ENCODE data around the gene PSRC1.

Gene PSRC1

DNA sequence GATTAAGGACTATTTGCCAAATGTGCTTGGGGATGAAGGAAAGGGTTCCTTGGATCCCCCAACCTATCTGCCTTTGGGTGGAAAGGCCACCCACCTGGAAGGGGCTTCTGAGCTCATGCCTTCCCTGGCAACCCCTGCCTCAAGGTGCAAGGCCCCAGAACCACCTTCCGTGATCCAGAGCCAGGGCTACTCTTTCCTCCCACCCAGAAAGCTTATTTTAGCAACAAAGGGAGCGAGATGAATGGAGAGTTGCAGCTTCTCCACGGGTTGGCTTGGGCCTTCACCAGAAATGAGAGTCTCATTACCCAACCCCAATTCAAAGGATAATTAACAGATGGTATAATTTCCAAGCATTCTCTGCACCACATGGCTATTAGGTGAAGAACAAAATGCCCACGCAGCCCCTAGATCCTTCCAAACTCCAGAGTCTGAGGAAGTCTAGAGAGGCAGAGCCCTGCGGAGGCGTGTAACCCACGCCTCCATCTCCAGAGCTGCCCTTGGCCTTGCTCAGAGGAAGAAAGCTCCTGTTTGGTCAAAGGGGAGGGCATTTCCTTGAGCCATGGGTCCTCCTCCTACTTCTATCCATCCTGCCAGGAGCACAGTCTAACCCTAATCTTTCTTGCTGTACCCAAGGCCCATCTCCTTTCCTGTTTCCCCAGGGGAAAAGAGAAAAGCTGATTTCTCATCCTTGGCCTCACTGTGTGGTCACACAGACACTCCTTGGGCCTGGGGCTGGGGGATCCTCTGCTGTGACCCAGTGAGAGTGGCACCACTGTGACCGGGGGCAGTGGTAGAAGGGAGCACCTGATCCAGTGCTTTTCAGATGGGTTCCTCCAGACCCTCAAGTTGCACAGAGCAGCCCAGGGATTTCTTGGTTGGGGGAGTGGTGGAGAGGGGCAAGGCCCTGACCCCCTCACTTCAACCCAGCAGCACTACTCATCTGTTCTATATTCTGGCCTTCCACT lies 35.3 kb downstream of the PSRC1 start:
- no peak for DNase-seq (ENCODE audit: low read depth, low spot score)

DNA sequence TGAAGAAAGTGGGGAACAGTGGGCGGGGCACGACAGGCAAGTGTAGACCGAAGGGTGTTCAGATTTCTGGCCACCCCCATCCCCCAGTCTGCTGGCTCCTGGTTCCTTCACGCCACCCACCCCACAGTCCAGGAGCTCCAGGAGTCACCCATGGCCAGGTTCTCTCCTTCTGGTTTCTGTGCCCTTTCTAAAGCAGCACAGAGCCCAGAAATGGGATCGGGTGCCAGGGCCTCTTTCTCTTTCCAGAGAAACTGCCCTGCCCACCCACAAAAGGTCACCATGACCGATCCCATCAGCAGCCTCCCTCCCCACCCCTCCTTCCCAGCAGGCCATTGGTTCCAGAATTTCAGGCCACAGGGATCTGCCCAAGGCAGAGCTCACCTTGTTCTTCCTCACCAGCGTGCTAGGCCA lies 36.8 kb downstream of the PSRC1 start:
- no peak for DNase-seq (ENCODE audit: low read depth, low spot score)

DNA sequence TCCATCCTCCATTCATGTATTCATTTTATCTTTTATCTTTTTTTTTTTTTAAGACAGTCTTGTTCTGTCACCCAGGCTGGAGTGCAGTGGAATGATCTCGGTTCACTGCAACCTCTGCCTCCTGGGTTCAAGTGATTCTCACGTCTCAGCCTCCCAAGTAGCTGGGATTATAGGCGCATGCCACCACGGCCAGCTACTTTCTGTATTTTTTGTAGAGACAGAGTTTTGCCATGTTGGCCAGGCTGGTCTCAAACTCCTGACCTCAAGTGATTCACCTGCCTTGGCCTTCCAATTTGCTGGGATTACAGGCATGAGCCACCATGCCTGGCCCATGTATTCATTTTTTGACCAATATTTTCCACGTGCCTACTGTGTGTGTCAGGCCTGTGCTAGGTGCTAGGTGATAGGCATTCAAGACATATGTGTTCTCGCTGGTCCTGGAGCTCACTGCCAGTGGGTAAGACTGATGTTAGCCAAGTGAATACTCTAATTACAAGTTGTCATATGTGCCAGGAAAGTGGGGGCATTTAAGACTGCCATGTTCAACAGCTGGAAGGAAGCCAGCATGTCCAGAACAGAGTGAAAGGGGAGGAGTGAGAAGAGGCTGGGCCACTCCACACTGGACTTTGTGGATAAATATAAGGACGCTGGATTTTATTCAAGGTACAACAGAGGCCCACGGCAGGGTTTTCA lies 38.9 kb downstream of the PSRC1 start:
- no peak for DNase-seq (ENCODE audit: low read depth, low spot score)

DNA sequence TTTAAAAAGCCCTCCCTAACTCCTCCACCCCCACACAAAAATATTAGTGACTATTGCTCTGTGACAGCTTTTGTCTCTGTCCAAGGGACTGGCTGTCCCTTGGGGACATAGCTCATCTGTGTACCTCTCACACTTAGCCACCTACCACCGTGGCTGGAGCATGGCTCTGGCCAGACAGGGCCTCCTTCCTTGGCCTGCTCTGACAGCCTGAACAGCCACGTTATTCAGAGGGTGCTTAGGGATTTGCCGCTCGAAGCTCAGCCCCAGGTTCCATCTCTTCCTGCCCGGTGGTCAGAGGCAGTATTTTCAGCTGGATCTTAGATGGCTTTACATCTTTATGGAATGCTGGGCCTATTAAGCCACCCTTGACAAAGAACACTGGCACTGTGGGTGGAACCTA lies 39.7 kb downstream of the PSRC1 start:
- DNase-seq (ENCODE audit: low read depth, low spot score), result no peak

DNA sequence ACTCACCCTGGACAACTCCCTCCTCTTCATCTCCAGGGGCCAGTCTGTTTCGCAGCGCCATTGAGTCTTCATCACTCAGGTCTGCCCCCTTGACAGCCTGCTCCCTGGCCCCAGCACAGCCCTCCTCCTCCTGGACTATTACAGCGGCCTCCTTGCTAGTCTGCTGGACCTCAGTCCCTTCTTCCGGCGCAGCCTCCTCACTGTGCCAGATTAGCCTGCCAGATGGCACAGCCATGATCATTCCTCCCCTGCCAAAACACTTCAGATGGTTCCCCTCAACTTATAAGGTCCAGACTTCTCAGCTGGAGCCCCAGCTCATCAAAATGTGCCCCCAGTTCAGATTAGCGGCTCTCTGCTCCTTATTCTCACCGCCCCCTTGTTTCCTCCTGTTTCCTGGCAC lies 40.6 kb downstream of the PSRC1 start:
- DNase-seq (ENCODE audit: low read depth, low spot score), result no peak

DNA sequence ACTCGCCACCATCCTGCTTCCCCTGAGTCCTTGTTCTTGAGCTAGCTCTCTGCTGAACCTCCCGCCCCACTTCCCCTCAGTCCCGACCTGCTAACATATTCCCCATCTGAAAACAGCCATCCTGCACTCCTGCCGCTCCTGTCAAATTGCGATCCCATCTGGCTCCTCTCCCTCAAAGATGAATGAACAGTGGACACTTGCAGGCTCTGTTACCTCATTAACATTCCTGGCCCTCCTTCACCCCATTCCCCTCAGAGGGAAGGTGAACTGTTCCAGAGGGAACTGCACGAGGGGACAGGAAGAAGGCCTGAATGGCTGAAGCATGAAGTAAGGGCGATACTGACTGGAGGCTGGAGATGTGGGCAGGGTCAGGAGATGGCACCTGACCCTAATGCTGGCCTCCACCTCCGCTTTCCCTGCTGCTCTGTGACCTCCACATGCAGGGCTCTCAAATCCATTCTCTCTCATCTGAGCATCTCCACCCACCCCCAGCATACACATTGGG lies 41.1 kb downstream of the PSRC1 start:
- no peak for DNase-seq (ENCODE audit: low read depth, low spot score)

DNA sequence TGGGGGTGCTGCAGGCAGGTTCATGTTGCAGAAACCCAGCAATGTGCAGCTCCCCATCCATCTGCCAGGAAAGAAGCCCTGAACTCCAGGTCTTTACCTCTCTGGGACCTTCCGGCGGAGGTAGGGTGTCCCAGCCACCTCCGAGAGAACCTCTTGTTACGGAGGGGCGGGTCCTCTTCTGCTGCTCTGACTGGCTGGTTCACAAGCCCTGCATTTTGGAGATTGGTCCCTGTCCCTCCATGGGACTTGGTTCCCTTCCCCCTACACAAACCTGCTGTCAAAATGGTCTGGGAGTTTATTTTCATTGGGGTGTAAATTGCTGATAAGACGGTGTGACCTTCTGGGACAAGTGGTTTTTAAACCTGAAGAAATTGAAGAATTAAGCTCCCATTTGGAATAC lies 41.6 kb downstream of the PSRC1 start:
- DNase-seq (ENCODE audit: low read depth, low spot score), result no peak

DNA sequence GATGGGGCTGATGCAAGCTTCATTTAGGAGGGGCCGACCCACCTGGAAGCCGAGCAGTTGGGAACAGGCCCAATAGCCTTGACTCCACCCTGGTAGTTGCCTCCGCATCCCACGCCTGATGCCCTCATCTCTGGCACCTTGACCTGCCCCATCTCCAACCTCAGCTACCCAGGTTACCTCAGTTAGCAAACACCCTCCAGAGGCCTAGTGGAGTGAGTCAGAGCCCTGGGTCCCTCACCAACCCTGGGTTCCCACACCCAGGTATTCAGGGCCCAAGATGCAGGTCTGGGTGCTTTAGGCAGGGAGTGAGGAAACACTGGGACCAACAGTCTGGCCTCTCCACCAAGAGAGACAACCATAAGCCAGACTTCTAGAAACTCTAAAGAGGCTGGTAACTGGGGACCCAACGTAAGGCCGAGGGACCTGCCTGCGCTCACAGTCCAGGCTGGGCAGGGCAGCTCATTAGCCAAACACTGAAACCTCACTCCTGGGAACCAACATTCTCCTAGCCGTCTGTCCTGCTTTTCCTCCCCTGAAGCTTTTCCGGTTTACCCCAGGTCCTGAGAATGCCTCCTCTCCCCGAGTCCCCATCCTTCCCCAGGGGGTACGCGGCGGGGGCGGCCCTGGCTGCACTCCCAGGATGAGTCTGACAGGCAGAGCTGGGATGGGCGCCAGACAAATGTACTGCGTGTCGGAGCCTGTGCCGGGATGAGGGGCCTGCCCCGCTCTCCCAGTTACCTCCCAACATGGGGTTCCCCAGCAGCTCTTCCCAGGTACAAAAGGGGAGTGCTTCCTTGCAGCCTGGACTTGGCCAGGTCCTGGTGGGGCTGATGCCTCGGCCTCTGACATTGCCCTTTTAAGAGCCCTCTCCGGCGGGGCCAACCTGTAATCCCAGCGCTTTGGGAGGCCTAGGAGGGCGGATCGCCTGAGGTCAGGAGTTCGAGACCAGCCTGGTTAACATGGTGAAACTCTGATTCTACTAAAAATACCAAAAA lies 42.5 kb downstream of the PSRC1 start:
- DNase-seq (ENCODE audit: low read depth, low spot score), result no peak

DNA sequence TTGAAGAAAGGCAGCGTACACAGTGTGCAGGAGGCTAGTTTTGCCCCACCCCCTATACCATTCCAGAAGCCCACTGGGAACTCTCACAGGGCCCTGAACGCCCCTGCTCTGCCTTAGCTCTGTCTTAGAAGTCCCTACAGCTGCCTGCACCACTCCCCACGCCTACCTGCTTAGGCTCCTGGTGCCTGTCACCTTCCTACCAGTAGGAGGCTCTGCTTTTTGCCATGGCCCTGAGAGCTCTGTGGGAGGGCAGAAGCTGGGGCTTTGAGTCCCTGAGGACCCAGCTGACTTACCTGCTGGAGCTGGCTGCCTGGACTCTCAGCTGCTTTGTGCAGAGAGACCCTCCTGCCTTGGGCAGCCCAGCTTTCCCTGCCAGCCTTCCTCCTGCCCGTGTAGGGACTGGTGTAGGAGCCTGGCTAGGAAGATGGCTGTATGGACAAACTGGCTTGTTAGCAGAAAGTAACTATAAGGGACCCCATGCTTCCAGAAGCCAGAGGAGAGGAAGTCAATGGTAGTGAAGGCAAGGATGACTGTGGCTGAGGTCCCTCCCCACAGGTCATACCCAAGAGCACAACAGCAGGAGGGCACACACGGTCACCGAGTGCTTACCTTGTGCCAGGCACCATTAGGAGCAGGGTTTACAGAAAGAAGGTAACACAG lies 43.4 kb downstream of the PSRC1 start:
- no peak for DNase-seq (ENCODE audit: low read depth, low spot score)

DNA sequence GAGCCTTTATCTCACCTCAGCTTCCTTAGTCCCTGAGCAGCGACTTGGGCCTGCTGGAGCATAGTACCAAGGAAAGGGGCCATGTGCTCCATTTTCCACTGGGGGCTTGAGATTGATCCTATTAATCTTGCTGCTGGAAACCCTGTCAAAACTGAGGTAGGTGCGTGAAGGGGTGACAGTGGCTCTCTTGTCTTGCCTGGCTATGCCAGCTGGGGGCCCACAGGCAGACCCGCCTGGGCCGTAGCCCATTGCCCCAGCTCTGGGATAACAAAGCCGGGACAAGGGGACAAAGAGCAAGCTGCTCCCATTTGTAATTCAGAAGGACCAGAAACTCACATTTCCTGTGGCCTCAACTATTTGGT lies 43.9 kb downstream of the PSRC1 start:
- DNase-seq (ENCODE audit: low read depth, low spot score), result no peak

DNA sequence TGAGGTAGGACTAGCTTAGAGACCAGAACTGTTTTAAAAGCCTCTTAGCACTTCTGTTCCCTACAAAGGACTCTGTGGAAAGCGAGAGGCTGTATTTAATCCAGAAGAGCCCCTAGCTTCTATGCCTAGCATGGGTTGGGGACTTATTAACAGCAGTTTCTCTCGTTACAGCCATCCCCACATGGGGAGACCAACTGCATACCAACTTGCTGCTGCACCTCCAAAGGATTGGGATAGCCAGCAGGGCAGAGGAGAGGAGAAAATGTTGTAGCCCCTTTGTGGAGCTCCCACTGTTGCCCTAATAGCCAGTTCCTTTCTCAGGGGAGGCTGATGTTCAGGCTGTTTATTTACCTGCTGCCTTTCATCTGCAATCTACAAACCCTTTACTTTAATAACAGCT lies 44.6 kb downstream of the PSRC1 start:
- DNase-seq (ENCODE audit: low read depth, low spot score), result no peak

DNA sequence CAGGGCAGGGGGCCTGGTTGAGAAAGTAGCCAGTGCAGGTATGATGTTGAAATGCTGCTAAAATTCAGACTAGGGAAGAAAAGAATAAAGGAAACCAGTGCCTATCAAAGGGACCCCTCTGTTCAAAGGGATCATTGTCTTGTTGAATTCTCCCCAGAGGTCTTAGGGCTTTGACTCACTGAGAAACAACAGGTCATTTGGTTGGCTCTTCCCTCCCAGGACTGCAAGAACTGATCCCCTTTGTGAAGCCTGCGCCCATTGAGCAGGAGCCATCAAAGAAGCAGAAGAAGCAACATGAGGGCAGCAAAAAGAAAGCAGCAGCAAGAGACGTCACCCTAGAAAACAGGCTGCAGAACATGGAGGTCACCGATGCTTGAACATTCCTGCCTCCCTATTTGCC lies 45.4 kb downstream of the PSRC1 start:
- DNase-seq (ENCODE audit: low read depth, low spot score), result no peak

DNA sequence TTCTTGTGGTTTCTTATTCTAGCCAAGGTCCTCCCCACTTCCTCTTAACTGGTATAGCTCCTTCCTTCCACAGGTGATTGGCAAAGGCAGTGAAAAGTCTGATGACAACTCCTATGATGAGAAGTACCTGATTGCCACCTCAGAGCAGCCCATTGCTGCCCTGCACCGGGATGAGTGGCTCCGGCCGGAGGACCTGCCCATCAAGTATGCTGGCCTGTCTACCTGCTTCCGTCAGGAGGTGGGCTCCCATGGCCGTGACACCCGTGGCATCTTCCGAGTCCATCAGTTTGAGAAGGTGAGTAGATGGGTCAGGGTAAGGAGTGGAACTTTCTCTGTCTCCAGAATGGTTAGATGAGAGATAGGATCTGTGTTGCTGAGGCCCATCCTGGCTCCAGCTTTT lies 47.8 kb downstream of the PSRC1 start:
- DNase-seq (ENCODE audit: low read depth, low spot score), result no peak

DNA sequence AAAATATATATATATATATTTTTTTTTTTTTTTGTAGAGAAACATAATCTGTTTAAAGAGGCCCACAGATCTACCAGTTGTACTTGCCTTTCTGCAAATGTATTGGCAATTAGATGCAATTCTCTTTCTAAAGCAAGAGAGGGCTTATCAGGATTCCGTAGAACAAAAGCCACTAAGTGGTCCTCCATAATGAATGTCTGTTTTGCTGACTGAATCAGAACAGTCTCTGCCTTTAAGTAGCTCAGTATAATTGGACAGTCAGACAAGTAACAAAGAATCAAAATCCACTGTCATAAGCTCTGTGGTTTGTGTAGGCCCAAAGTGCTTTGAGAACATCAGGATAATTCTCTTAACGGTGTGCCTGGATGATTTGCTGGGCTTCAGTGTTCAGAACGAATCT lies 51.9 kb downstream of the PSRC1 start:
- DNase-seq (ENCODE audit: low read depth, low spot score), result no peak
